Stimulated activated CD8-positive, alpha-beta memory T cell treated with anti-CD3 and anti-CD28 coated beads, Interleukin-12 subunit alpha, Interleukin-12 subunit beta, amount 100 ng/mL, for 24 hours (primary cell): ENCODE results near the gene CTH.
"Not testable (repeated sequence)": the region's sequence is repeated elsewhere in the genome, so short reads cannot be mapped to it uniquely, and the experiment has no call there.

Source experiments
- DNase-seq: peaks from one replicate; pipeline ENCODE4 v3.0.0-alpha.2; 2020; ENCODE audit errors: extremely low read depth

CTH gene

DNA sequence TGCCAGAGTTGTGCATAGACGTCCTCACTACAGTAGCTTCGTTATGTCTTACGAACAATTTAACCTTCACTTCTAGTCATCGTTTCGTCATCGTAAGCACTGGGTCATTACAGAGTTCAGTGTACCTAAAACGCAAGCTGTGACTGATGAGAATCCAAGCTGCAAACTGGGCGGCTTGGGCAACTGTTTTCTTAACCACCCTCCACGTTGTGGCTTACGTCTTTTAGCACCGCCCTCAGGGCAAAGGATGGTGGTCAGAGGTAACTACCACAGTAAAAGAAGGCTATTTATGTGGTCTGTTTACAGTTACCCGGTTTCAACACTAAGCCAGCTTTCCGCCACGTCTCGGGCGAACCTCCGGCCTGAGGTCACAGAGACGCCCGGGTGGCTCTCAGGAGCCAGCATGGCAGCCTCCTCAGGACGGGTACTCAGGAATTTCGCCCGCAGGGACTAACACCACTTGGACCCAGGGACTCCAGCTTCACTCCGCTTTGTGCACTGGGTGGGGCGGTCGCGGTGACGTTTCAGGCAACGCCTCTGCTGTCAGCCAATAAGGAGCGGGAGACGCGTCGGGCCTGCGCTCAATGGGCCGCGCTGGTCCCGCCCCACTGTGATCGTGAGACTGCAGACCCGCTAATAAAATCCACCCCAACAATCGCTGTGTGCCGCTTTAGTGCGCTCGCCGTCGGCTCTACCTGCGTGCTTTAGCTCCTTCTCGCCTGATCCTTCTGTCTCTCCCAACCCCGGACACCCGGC is at the start of gene CTH:
CTH (plus strand) TSS at position 665 of the 756 bp plus-strand sequence. CDS start 148 bp downstream, outside the sequence.
- DNase-seq = peak; percentile 82

DNA sequence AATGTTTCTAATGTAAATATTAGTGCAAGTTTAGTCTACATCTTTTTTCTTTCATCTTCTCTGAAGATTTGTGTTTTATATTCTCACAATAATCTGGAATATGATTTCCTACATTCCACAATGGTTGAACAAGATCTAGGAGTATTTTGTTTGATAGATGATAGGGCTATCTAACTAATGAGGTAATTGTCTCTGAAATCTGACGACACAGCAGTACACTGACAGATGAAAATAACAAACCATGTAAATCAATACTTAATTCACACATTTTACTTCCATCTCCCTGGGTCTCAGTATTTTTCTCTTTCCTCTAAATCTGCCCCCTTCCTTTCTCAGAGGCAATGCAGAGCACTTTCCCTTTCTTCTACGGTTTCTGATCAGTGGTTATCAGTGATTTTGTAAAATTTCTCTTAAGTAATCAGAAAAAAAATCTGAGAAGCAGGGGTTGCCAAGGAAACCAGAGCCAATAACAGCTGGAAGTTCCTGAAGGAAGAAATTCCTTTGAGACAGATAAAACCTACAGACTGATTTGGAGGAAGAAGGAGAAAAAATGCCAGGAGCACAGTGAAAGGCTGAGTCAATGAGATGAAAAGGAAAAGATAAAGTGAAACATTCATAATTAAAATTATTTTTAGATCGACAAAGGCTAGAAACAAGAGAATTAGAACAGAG is 49.2 kb upstream of the CTH start:
- DNase-seq = no peak

DNA sequence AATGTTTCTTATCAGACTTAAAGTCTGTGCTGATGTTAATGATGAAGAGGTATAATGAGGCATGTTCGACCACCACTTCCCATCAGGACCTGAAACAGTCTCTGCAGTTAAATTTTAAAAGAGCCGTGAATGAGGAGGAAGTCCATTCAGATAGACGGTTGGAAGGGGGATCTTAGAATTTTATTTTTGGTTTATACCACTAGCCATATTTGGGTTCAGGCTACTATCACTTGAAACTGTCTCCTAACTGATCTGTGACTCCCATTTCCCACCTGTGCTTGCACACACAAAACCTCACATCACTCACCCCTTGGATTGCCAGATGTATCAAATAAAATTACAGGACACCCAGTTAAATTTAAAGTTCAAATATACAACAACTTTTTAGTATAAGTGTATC is 46.6 kb upstream of the CTH start:
- DNase-seq = no peak

DNA sequence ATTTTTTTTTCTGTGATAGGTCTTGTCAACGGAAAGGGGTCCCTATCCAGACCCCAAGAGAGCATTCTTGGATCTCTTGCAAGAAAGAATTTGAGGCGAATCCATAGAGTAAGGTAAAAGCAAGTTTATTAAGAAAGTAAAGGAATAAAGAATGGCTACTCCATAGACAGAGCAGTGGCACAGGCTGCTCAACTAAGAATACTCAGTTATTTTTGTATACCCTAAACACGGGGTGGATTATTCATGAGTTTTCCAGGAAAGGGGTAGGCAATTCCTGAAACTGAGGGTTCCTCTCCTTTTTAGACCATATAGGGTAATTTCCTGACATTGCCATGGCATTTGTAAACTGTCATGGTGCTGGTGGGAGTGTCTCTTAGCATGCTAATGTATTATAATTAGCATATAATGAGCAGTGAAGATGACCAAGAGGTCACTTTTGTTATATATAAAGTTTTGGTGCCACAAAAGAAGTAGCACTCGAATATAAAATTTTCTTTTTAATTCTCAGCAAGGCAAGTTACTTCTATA is 44.6 kb upstream of the CTH start:
- DNase-seq = not testable (repeated sequence)

DNA sequence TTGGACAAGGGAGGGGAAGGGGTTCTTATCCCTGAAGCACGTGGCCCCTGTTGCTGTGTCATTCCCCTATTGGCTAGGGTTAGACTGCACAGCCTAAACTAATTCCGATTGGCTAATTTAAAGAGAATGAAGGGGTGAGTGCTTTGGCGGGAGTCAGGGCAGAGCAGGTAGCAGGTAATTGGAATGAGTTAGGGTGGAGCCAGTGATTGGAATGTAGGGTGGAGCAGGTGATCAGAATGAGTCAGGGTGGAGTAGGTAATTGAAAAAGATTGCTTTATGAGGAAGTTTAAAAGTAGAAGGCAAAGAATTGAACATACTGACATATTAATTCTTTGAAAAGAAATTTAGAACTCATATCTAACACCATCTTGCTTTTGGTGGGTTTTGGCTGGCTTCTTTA is 44.1 kb upstream of the CTH start:
- DNase-seq = not testable (repeated sequence)

DNA sequence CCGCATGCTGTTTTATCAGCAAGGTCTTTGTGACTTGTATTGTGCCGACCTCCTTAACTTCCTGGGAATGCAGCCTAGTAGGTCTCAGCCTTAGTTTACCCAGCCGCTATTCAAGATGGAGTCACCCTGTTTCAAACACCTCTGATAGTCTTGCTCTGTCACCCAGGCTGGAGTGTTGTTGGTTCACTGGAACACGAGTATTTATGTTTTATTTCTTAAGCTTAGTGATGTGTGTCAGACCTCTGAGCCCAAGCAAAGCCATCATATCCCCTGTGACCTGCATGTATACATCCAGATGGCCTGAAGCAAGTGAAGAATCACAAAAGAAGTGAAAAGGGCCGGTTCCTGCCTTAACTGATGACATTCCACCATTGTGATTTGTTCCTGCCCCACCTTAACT is 43.7 kb upstream of the CTH start:
- not testable (repeated sequence) for DNase-seq

DNA sequence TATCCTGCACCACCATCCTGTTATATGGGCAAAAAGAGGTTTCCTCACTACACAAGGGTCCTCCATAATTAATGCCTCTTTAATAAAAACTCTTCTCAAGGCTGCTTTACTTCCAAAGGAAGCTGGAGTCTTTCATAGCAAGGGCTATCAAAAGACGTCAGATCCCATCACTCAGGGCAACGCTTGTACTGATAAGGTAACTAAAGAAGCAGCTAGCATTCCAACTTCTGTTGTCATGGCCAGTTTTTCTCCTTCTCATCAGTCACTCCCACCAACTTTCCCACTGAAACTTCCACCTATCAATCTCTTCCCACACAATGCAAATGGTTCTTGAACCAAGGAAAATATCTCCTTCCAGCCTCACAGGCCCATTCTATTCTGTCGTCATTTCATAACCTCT is 39.5 kb upstream of the CTH start:
- not testable (repeated sequence) for DNase-seq

DNA sequence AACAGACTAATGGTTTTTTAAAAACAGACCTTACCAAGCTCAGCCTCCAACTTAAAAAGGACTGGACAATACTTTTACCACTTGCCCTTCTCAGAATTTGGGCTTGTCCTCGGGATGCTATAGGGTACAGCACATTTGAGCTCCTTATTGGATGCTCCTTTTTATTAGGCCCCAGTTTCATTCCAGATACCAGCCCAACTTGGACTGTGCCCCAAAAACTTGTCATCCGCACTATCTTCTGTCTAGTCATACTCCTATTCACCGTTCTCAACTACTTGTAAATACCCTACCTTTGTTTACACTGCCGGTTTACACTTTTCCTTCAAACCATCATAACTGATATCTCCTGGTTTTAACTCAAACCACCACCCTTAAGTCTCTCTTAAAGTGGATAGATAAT is 38.6 kb upstream of the CTH start:
- DNase-seq = no peak

DNA sequence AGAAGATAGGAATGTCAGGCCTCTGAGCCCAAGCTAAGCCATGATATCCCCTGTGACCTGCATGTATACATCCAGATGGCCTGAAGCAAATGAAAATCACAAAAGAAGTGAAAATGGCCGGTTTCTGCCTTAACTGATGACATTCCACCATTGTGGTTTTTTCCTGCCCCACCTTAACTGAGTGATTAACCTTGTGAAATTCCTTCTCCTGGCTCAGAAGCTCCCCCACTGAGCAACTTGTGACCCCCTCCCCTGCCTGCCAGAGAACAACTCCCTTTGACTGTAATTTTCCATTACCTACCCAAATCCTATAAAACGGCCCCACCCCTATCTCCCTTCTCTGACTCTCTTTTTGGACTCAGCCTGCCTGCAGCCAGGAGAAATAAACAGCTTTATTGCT is 37.5 kb upstream of the CTH start:
- not testable (repeated sequence) for DNase-seq

DNA sequence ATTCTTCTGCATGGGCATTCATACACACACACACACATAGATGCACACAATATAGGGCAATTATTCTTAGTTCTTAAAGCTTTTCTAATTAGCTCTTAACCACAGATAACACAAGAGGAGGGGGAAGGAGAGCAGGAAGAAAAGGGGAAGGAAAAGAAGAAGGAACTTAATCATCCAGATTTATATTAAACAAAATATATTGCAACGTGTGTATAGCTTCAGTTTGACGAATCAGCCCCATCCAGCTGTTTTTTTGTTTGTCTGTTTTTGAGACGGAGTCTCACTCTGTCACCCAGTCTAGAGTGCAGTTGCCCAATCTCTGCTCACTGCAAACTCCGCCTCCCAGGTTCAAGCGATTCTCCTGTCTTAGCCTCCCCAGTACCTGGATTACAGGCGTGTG is 34.9 kb upstream of the CTH start:
- no peak for DNase-seq

DNA sequence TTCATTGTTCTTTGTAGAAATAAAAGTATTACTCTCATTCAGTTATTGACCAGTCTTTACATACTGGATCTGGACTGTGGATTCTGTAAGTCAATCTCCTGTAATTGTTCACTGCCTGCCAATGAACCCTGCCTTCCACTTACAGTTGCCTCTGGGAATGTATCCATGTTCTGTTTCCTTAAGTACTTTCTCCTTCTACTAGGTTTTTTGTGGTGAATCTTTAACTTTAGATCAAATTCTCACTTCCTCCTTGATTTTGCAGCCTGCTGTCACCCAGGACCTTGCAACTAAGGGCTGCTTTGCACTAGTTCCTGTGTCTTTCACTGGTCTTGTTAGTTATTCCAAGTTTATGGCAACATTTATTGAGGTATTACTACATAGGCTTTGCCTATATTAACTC is 28.4 kb upstream of the CTH start:
- no peak for DNase-seq

DNA sequence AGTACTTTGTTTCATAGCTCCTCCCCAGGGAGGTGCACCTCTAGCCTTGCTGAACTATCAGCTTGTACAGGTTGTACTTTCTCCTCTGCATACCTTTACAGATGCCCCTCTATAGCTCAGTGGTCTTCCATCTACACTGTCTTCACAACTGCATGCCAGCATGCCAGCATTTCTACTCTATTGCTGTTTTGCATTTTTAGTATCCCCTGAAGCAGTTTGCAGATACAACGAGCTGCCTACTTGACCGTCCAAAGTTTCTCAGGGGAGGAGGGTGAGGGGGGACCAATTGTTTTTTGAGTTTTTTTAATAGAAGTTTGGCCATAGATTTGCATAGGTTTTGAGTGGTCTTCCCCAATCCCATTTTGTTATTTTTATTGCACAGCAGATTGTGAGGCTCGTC is 27.6 kb upstream of the CTH start:
- no peak for DNase-seq

DNA sequence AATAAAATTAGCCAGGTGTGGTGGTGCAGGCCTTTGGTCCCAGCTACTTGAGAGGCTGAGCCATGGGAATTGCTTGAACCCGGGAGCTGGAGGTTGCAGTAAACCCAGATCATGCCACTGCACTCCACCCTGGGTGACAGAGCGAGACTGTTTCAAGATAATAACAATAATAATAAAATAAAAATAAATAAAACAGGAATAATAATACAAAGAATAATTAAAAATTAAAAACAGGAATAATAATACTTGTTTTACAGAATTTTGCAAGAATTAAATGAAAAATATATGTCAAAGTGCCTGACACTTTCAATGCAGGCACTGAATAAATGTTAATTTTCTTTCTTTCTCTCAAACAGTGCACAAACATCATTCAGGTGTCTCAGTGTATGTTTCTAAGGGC is 26.5 kb upstream of the CTH start:
- no peak for DNase-seq

DNA sequence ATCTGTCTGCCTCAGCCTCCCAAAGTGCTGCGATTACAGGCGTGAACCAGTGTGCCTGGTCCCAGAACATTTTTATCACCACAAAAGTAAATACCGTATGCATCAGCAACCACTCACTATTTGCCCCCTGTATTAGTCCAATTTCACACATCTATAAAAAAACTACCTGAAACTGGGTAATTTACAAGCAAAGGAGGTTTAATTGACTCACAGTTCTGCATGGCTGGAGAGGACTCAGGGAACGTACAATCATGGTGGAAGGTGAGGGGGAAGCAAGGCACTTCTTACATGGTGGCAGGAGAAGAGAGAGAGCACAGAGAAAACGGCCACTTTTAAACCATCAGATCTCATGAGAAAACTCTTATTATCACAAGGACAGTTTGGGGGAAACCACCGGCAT is 25.6 kb upstream of the CTH start:
- no peak for DNase-seq

DNA sequence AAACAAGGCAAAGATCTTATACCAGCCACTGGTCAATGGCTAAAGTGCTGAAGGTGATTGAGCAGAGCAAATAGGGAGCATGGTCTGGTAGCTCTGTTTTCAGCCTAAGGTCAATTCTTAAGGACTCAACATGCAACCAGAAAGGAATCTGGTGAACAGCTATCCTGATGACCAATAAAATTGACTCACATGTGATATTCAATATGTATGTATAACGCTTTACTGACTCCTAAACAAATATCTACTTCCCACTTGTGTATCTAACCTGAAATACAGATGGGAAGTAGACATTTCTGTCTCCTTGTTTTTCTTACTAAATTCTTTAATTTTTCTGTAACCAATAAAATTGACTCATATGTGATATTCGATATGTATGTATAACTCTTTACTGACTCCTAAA is 24.9 kb upstream of the CTH start:
- no peak for DNase-seq

DNA sequence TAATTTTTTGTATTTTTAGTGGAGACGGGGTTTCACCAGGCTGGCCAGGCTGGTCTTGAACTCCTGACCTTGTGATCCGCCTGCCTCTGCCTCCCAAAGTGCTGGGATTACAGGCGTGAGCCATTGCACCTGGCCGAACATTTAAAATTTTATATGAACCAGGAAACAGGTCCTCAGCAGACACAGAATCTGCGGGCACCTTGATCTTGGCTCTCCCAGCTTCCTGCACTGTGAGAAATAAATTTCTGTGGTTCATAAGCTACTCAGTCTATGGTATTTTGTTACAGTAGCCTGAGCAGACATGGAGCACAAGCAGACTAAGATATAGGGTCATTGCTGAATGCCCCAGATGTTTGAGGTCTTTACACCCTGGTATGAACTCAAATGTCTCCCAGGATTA is 23.6 kb upstream of the CTH start:
- DNase-seq = no peak

DNA sequence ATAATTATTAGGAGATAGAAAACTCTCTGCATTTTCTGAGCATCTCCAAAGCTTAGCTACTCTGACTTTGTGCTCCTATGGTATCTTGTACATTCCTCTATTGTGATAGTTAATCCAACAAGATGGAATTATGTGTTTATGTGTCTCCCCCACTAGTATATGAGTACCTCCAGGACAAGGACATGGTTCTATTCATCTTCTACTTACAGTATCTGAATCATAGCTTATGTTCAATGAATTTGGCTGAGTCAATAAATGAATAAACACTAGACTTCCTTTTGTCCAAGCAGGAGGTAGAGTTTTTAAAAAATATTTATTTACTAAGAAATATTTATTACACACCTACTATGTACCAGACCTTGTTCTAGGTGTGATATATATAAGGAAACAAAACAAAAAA is 18.4 kb upstream of the CTH start:
- no peak for DNase-seq

DNA sequence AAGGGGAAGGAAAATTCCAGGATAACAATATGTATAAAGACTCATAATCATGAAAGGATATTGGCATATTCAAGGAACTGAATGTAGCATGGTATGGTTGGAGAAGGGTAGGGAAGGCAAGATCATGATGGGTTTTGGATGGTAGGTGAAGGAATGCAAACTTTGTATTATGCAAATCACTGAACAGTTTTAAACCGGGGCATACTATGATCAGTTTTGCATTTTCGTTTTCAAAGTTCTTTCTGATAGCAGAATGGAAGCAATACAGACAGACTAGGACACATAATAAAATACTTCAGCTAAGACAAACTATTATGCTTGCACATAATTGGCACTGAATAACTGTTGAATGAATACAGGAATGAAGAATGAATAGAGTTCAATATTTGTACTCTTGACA is 14.5 kb upstream of the CTH start:
- no peak for DNase-seq

DNA sequence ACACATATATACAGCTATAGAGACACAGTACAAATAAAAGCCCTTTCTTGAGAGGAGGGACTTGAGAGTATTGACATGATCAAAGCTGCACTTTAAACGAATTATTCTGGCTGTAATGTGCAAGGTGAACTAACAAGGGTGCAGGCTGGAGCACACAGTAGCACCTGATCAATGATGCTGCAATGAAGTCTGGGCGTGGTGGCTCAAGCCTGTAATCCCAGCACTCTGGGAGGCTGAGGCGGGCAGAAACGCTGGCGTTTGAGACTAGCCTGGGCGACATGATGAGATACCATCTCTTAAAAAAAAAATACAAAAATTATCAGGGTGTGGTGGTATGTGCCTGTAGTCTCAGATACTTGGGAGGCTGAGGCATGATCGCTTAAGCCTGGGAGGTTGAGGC is 14.1 kb upstream of the CTH start:
- no peak for DNase-seq

DNA sequence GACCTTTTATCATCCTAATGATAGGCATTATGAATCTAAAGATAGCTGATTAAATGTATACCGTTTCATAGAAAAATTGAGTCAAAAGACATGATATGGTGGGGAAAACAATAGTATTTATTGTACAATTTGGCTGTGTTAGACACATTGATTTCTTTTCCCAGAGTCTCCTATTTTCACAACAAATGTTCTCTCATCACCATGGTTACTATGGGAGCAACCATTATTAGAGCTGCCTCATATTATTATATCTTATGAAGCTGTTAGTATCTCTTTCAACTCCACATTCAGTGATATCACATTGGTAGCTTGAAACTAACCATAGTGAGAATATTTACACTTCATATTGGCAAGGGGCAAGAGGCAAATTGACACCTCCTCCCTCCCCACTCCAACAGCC is 10.7 kb upstream of the CTH start:
- DNase-seq = no peak

DNA sequence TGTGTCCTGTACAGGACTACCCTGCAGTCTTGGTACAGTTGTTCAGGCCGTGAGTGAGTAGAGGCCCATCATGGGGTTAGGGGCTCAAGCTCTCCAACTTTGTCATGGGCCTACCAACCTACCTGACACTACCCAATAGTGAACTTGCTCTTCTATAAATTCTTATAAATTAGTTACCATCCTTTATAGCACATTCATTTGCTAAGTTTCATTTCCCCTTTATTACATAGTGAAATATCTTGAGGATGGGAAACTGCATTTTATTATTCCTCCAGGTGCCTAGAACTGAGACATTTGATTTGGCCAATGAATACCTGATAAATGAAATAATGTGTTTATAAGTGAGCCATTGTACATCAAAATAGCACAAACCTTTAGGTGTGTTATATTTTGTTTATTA is 9.1 kb upstream of the CTH start:
- no peak for DNase-seq

DNA sequence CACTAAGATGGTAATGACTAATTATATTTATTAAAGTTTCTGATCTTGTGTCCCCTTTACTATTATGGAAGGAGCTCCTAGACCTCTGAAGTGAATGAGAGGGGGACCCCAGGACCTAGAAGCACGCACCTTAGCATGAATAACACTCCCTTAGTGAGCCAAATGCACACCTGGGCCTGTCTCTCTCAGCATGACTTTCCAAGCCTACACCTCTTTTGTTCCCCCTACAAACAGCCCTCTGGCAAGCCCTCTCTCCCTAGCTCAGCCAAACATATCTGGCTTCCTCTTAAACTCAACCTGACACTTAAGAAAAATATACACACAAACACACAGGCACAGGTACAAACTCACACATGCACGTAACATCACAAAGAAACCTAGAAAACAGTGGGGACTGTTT is 7.3 kb upstream of the CTH start:
- no peak for DNase-seq

DNA sequence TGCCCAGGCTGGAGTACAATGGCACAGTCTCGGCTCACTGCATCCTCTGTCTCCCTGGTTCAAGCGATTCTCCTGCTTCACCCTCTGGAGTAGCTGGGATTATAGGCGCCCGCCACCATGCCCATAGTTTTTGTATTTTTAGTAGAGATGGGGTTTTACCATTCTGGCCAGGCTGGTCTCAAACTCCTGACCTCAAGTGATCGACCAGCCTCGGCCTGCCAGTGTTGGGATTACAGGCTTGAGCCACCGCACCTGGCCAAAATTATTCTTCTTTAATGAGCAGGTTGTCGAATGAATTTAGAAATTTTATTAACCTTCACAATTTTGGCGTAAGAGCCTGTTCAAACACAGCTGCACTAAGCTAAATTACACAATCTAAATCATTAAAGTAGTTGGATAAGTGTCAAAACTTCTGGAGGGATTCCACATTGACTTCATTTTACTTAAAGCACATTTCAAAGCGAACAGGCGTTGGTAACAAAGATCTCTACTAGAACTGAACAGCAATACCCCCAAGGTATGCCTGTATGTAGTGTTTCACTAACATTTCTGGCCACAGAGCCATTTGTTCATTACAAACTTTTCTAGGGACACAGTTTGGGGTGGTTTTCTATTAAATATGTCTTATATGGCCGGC is 5.2 kb upstream of the CTH start:
- no peak for DNase-seq
